Loucy (cell line): ENCODE measurements around the gene TSPO.

ENCODE experiments used
- H2AFZ ChIP-seq: fragments of 200-600 bp; sonication (generic); 2 replicates; pipeline ENCODE4 v1.6.0; 2016; ENCODE audit warnings: antibody characterized with exemption, mild to moderate bottlenecking, low read length, moderate library complexity
- H3F3A ChIP-seq: fragments of 200-600 bp; 2 replicates; pipeline ENCODE4 v1.6.0; 2016; ENCODE audit warnings: antibody characterized with exemption, low read depth, mild to moderate bottlenecking
- H3K27me3 ChIP-seq: fragments of 200-600 bp; sonication (generic); 2 replicates; pipeline ENCODE4 v1.6.1; 2014; ENCODE audit warnings: low read length, mild to moderate bottlenecking; ENCODE audit not compliant: insufficient read depth, poor library complexity, severe bottlenecking
- H3K36me3 ChIP-seq: fragments of 200-600 bp; sonication (generic); 2 replicates; pipeline ENCODE4 v1.6.1; 2016; ENCODE audit warnings: low read length; ENCODE audit not compliant: insufficient read depth
- H3K4me1 ChIP-seq: fragments of 200-600 bp; sonication (generic); 2 replicates; pipeline ENCODE4 v1.5.1; 2014; ENCODE audit warnings: low read length, mild to moderate bottlenecking; ENCODE audit not compliant: insufficient read depth, poor library complexity, severe bottlenecking
- H3K4me2 ChIP-seq: fragments of 200-600 bp; sonication (generic); 2 replicates; pipeline ENCODE4 v1.6.0; 2014; ENCODE audit warnings: antibody characterized with exemption, low read length, low read depth, mild to moderate bottlenecking; ENCODE audit not compliant: poor library complexity, severe bottlenecking
- H3K4me3 ChIP-seq: fragments of 200-600 bp; sonication (generic); 2 replicates; pipeline ENCODE4 v1.5.1; 2014; ENCODE audit warnings: low read length, mild to moderate bottlenecking, mixed read lengths; ENCODE audit not compliant: poor library complexity, severe bottlenecking
- H3K79me2 ChIP-seq: fragments of 200-600 bp; sonication (generic); 2 replicates; pipeline ENCODE4 v1.6.1; 2014; ENCODE audit warnings: low read length; ENCODE audit not compliant: insufficient read depth
- H3K9ac ChIP-seq: fragments of 200-600 bp; sonication (generic); 2 replicates; pipeline ENCODE4 v1.6.0; 2014; ENCODE audit warnings: mild to moderate bottlenecking, low read depth, low read length, moderate library complexity; ENCODE audit not compliant: poor library complexity, severe bottlenecking
- H3K9me2 ChIP-seq: fragments of 200-600 bp; sonication (generic); replicated peaks from 2 replicates; pipeline ENCODE4 v1.6.1; 2016; ENCODE audit warnings: low read depth, low read length, mixed read lengths
- H3K9me3 ChIP-seq: fragments of 200-600 bp; sonication (generic); 2 replicates; pipeline ENCODE4 v1.6.1; 2014; ENCODE audit warnings: mild to moderate bottlenecking, antibody characterized with exemption, low read length, low read depth; ENCODE audit not compliant: insufficient read depth
- H4K20me1 ChIP-seq: fragments of 200-600 bp; sonication (generic); 2 replicates; pipeline ENCODE4 v1.6.0; 2014; ENCODE audit warnings: antibody characterized with exemption, low read length, mild to moderate bottlenecking; ENCODE audit not compliant: insufficient read depth, poor library complexity, severe bottlenecking
- CTCF ChIP-seq: fragments of 200-600 bp; sonication (generic); conservative IDR thresholded peaks from 2 replicates; pipeline ENCODE4 v1.5.1; 2014; ENCODE audit warnings: mild to moderate bottlenecking, antibody characterized with exemption, low read length
- EZH2phosphoT487 ChIP-seq: fragments of 200-600 bp; IDR thresholded peaks from 2 replicates; pipeline ENCODE4 v1.6.1; 2018; ENCODE audit warnings: antibody characterized with exemption, mild to moderate bottlenecking, moderate library complexity, borderline replicate concordance

Gene TSPO

GRCh38 chr22:43166132-43166930, 15.0 kb downstream of the TSPO start:
- H3K4me1 ChIP-seq = peaks cover 16% of the 10 kb centered on the region
- H4K20me1 ChIP-seq = no peaks in the 10 kb centered on the region
- H3F3A ChIP-seq = no peaks in the 10 kb centered on the region
- H3K9me3 ChIP-seq = no peaks in the 10 kb centered on the region
- H3K4me3 ChIP-seq = no peak overlapping the region
- H3K4me2 ChIP-seq = no peak overlapping the region
- H3K79me2 ChIP-seq = no peaks in the 10 kb centered on the region
- peaks cover 5% of the 10 kb centered on the region; the same call in 1 of the 2 replicates for H3K36me3 ChIP-seq
- H3K27me3 ChIP-seq = no peaks in the 10 kb centered on the region
- no peak for TF ChIP-seq CTCF
- no peak for TF ChIP-seq EZH2phosphoT487
- no peaks in the 10 kb centered on the region for H3K9me2 ChIP-seq
- H2AFZ ChIP-seq = no peak overlapping the region
- no peak overlapping the region for H3K9ac ChIP-seq

- H4K20me1 ChIP-seq = no peaks in the 10 kb centered on the region
- TF ChIP-seq EZH2phosphoT487 = no peak
- TF ChIP-seq CTCF = no peak
- no peak overlapping the region for H3K4me2 ChIP-seq
- no peaks in the 10 kb centered on the region for H3K27me3 ChIP-seq
- peaks cover 23% of the 10 kb centered on the region for H3K4me1 ChIP-seq
- H3K9ac ChIP-seq = no peak overlapping the region
- no peaks in the 10 kb centered on the region for H3K79me2 ChIP-seq
- no peaks in the 10 kb centered on the region for H3K9me2 ChIP-seq
- peaks cover 5% of the 10 kb centered on the region; the same call in 1 of the 2 replicates for H3K36me3 ChIP-seq
- no peak overlapping the region for H3K4me3 ChIP-seq
- no peaks in the 10 kb centered on the region for H3K9me3 ChIP-seq
- H2AFZ ChIP-seq = no peak overlapping the region
- no peaks in the 10 kb centered on the region for H3F3A ChIP-seq
Observed at GRCh38 chr22:43167001-43167589, 15.7 kb downstream of the TSPO start.

- Histone ChIP-seq H3K9me2 (no peaks in the 10 kb centered on the region), H3K79me2 (no peaks in the 10 kb centered on the region), H3K9me3 (no peaks in the 10 kb centered on the region), H3K4me3 (no peak overlapping the region), H3K4me2 (no peak overlapping the region), H3K36me3 (peaks cover 5% of the 10 kb centered on the region; the same call in 1 of the 2 replicates), H2AFZ (no peak overlapping the region), H3K27me3 (no peaks in the 10 kb centered on the region), H3F3A (no peaks in the 10 kb centered on the region), H3K9ac (no peak overlapping the region), H3K4me1 (peaks cover 26% of the 10 kb centered on the region), H4K20me1 (no peaks in the 10 kb centered on the region)
- no peak for TF ChIP-seq CTCF
- no peak for TF ChIP-seq EZH2phosphoT487
Observed at GRCh38 chr22:43168471-43169309, 17.3 kb downstream of the TSPO start.
